Cardiac septum (tissue), 1 donor: ENCODE data around the gene VKORC1. TPM values are rescaled to one million over a fixed set of nuclear protein-coding genes. Genes with fewer than 3 reads are reported as not detected.

Experiments
- DNase-seq: peaks from one replicate; pipeline ENCODE4 v3.0.0-alpha.2; 2020; ENCODE audit warnings: low spot score
- intact Hi-C: fragments of 100-400 bp; cut with DNase I; formaldehyde crosslinking; loops from one replicate; pipeline ENCODE4 v1.14.0; 2022
- total RNA-seq: library from RNA; stranded (reverse); fragmentation: NEBNext Ultra II Directional; extraction: Animal tissue kit (Norgen Biotek cat#: 25700); gene quantifications from one replicate; pipeline ENCODE4 v1.2.1, GENCODE V29; 2021
- donor health status: DM: no; HTN: no; CAD: no.

VKORC1 gene
- total RNA-seq, 1 donor from 2014 or later: 42.1 TPM

DNA sequence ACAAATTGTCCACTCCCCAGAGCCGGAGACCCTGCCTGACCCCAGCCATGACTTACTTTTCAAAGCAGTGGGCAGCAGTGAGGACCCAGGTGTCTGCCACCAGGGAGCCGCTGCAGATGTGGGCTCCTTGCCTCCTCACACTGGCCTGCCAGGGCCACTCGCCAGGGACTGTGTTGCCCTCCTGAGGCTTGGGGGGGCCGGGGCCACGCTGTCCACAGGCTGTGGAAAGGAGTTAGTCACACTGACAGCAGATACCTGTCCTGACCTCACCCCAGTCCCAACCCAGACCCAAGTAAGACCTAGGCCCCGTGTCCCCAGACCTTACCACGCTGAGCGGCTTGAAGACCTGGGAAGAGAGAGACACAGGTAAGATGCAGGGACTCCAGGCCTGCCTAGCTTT, 7.1 kb downstream of the VKORC1 start:
- DNase-seq: no peak
- intact Hi-C loops: no loop called here

DNA sequence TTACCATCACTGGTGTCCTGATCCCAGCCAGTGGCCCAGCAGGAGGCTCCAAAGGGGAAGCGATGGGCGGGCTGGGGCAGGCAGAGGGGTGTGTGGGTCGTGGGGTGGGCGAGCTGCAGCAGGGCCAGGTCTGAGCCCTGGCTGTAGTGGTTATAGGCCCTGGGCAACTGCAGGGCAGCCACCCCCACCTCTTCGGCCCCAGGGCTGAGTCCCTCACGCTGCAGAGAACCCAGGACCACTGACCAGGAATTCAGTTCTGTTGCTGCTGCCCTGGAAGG, 8.0 kb downstream of the VKORC1 start:
- intact Hi-C loops: no loop called here
- DNase-seq: no peak

DNA sequence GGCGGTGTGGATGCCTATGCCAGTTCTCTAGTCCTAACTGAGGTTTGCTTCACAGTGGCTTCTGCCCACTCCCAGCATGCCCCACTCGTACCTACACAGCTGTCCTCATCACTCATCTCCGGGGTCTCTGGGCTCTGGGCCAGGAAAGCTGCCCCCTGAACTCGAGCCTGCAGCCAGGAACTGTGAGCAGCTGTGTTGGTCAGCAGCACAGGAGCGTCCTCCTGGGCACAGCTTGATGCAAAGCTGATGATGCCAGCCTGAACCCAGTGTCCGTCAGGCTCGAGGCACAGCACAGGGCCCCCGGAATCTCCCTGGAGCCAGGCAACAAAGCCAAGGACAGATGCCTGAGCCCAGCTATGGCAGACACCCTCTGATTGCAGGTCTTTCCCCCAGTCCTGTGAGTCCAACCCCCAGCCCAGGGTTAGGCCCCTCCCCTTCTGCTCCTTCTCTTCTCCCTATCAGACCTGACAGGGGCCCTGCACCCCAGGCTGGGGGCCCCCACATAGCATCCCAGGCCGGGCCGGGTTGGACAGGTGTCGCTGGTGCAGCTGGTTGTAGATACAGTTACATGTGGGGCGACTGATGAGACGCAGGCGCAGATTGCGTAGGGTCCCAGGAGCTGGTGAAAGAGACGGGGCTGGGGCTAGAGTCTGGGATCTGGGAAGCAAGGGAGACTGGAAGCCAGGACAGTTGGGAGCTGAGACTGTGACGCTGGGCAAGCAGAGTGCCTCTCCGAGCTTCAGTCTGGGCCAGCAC, 8.5 kb downstream of the VKORC1 start:
- intact Hi-C loops: no loop called here
- no peak for DNase-seq

DNA sequence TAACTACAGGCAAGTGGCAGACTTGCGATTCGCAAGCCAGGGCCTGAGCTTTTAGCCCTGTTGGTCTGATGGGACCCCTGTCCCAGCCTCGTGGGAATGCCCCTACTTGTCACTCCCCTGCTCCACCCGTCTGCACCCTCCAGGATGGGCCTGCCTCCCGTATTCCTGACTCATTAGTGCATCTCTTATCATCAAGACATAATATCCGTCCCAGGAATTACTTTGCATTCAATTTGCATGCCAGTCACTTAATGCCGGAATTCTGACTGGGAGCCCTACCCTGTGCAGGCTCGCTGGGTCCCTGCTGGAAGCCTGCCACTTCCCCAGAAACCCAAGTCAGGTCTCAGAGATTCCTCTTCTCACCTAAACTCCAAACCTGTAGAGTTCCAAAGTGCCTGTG, 9.2 kb downstream of the VKORC1 start:
- no peak for DNase-seq
- intact Hi-C loops: no loop called here

DNA sequence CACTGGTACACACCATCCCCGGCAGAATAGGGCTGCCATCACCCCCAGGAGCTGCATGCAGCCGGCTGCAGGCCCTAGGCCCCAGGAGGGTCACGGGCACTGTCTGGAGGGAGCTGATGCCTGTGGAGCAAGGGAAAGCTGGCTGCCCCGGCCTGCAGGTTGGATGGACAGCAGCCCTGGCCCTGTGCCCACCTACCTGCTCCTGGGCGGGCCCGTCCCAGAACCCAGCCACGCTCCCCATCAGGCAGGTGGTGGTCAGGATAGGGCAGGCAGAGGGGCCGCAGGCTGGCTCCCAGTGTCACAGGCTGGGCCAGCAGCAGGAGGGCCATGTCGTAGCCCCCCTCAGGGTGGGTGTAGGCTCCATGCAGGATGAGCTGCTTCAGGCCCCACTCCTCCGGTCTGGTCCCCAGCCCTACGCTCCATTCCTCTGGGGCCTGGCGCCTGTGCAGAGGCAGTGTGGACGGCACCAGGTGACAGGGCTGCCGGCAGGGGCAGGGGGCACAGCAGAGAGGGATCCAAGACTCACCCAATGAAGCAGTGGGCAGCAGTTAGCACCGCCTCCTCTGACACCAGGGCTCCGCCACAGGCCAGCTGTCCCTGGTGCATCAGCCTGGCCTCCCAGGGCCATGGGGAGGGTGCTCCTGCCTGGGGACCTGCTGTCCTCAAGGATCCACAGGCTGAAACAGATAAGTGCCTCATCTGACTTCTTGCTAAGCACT, 9.9 kb downstream of the VKORC1 start:
- no peak for DNase-seq
- intact Hi-C loops: no loop called here

DNA sequence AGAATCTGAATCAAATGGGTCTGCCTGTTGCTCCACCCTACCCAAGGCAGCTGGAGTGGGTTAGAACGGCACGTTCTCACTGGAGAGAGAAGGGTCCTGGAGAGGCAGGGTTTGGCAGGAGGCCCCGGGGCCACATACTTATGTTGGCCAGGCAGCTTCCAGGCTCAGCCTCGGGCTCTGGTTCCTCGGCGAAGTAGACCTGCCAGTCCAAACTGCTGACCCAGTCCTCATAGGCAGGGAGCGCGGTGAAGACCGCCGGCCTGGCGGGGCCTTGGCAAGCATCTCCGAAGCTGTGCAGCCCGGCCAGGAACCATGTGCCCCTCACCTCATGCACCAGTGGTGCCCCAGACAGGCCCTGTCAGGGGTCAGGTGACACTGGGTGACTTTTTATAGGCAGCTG, 10.6 kb downstream of the VKORC1 start:
- intact Hi-C loops: no loop called here
- no peak for DNase-seq

DNA sequence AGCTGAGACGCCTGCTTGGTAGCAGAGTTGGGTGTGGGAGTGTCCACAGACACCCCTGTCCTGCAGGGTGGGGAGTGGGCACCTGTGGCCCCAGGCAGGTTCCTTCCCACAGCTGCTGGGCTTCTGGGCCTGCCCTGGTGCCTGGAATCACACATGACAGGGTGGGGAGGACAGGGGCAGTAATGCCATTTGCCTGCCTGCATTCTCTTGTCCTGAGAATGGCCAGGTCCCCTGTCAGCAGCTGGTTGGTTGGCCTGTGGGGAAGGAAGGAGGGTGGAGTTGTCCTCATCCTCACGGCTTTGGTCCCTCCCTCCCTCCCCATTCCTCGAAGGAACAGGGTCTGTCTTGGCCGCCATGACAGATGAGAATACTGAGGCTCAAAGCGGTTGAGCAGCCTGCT, 11.0 kb downstream of the VKORC1 start:
- no peak for DNase-seq
- intact Hi-C loops: no loop called here

DNA sequence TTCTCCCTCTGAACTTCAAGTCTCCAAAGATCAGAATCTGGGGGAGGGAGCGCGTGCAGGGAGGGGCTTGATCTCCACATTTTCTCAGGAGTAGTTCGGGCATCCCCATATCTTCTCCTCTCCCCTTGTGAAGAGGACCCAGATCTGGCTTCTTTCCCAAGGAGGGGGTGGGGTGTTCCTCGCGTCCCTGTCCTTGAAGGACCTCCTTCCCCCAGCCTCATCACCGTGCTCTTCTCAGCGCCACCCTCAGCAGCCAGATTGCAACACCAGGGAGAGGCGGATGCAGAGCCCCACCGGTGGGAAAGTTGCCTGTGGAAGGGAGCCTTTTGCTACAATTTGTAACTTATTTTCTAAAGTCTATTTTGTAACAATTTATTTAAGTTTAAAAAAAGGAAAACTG, 11.5 kb downstream of the VKORC1 start:
- intact Hi-C loops: no loop called here
- no peak for DNase-seq

DNA sequence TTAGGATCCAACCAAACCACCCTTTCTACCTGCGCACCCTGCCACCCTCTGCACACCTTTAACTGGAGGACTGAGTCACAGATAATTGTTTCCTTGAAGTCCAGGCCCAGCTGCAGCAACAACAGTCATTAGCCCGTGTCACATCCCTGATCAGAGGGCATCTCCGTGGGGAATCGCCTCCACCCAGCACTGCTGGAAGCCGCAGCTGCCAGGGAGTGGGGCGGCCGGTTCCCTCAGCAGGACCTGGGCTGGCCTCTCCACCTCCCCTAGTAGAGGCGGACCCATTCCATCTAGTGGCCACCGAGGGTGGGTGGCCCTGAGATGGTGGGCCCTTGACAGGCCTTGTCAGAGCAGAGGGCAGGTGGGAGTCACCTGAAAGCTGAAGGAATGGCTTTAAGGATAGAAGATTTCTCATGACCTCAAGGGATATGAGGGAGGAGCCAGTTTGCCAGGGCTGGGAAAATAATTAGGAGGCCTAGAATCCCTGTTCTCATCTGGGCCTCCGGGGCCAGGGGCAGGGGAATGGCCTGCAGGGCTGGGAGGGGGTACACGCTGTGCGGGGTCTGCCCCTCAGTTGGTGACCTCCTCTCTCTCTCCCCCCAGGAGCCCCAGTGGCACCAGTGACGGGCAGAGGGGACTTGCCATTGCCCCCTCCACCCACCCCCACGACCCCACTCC, 12.1 kb downstream of the VKORC1 start:
- intact Hi-C loops: no loop called here
- no peak for DNase-seq

DNA sequence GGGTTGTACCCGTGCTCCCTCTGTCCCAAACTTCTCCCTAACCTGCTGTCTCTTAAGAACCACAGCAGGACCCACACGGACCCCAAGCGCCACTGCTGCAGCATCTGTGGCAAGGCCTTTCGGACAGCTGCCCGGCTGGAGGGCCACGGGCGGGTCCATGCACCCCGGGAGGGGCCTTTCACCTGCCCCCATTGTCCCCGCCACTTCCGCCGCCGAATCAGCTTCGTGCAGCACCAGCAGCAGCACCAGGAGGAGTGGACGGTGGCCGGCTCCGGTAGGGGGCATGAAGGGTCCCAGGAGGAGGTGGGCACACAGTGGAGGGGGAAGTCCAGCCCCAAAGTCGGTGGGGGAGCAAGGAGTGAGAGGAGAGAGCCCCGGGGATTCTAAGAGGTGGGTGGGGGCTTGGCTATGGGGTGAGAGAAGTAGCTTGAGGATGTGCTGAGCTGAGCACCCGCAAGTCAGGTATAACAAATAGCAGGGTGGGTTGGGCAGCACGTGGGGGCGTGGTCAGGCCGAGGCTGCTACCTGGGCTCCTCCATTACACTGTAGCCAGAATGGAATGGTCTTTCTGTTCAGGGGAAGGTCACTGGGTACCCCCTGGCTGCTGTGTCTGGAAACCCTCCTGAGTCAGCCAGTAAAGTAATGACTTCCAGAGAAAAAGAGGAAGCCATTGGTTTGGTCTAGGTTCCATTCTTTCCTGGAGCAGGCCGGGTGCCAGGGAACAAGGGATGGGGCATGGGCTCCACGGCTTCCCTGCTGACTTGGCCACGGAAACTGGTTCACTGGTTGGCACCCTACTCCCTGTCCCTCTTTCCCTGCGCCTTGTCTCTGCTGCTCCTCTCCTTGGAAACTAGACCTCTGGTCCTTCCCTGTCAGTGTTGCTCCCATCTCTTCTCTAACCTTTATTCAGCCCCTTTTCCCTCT, 12.9 kb downstream of the VKORC1 start:
- DNase-seq: no peak
- intact Hi-C loops: no loop called here

DNA sequence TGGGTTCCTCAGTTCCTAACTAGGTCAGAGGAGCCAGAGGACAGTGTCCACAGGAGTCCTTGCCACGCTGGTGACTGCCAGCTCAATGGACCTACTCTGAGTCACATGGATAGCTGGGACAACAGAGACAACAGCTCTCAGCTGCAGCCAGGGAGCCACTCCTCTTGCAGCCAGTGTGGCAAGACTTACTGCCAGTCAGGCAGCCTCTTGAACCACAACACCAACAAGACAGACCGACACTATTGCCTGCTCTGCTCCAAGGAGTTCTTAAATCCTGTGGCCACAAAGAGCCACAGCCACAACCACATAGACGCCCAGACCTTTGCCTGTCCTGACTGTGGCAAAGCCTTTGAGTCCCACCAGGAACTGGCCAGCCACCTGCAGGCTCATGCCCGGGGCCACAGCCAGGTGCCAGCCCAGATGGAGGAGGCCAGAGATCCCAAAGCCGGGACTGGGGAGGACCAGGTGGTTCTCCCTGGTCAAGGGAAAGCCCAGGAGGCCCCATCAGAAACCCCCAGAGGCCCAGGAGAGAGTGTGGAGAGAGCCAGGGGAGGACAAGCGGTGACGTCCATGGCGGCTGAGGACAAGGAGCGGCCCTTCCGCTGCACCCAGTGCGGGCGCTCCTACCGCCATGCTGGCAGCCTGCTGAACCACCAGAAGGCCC, 13.7 kb downstream of the VKORC1 start:
- intact Hi-C loops: no loop called here
- DNase-seq: no peak

DNA sequence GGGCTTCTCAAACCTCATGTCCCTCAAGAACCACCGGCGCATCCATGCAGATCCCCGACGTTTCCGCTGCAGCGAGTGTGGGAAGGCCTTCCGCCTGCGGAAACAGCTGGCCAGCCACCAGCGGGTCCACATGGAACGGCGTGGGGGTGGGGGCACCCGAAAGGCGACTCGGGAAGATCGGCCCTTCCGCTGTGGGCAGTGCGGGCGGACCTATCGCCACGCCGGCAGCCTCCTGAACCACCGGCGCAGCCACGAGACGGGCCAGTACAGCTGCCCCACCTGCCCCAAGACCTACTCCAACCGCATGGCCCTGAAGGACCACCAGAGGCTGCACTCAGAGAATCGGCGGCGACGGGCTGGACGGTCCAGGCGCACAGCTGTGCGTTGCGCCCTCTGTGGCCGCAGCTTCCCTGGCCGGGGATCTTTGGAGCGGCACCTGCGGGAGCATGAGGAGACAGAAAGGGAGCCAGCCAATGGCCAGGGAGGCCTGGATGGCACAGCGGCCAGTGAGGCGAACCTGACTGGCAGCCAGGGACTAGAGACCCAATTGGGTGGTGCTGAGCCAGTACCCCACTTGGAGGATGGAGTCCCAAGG, 14.5 kb downstream of the VKORC1 start:
- intact Hi-C loops: no loop called here
- no peak for DNase-seq

DNA sequence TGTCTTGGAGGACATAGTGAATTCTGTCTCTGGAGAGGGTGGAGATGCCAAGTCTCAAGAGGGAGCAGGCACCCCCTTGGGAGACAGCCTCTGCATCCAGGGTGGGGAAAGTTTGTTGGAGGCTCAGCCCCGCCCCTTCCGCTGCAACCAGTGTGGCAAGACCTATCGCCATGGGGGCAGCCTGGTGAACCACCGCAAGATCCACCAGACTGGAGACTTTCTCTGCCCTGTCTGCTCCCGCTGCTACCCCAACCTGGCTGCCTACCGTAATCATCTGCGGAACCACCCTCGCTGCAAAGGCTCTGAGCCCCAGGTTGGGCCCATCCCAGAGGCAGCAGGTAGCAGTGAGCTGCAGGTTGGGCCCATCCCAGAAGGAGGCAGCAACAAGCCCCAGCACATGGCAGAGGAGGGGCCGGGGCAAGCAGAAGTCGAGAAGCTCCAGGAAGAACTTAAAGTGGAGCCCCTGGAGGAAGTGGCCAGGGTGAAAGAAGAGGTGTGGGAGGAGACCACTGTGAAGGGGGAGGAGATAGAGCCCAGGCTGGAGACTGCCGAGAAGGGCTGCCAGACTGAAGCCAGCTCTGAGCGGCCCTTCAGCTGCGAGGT, 15.2 kb downstream of the VKORC1 start:
- DNase-seq: no peak
- intact Hi-C loops: loop anchor here (5.0 kb wide), 1 partner anchor 92 kb away; the partner anchor contains the start of gene HSD3B7

DNA sequence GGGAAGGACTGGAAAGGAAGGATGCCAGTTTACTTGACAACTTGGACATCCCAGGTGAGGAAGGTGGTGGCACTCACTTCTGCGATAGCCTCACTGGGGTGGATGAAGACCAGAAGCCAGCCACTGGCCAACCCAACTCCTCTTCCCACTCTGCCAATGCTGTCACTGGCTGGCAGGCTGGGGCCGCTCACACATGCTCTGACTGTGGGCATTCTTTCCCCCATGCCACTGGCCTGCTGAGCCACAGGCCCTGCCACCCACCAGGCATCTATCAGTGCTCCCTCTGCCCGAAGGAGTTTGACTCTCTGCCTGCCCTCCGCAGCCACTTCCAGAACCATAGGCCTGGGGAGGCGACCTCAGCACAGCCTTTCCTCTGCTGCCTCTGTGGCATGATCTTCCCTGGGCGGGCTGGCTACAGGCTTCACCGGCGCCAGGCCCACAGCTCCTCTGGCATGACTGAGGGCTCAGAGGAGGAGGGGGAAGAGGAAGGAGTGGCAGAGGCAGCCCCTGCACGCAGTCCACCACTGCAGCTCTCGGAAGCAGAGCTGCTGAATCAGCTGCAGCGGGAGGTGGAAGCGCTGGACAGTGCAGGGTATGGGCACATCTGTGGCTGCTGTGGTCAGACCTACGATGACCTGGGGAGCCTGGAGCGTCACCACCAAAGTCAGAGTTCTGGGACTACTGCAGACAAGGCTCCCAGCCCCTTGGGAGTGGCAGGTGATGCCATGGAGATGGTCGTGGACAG, 15.8 kb downstream of the VKORC1 start:
- intact Hi-C loops: loop anchor here (5.0 kb wide), 1 partner anchor 91 kb away; the partner anchor contains the start of gene HSD3B7
- no peak for DNase-seq

DNA sequence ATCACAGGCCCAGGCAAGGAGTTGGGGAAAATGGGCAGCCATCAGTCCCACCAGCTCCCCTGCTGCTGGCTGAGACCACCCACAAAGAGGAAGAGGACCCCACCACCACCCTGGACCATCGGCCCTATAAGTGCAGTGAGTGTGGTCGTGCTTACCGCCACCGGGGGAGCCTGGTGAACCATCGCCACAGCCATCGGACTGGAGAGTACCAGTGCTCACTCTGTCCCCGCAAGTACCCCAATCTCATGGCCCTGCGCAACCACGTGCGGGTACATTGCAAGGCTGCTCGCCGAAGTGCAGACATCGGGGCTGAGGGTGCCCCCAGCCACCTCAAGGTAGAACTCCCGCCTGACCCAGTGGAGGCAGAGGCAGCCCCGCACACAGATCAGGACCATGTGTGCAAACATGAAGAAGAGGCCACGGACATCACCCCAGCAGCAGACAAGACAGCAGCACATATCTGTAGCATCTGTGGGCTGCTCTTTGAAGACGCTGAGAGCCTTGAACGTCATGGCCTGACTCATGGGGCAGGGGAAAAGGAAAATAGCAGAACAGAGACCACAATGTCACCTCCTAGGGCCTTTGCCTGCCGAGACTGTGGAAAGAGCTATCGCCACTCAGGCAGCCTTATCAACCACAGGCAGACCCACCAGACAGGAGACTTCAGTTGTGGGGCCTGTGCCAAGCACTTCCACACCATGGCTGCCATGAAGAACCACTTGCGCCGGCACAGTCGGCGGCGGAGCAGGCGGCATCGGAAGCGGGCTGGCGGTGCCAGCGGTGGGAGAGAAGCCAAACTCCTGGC, 16.8 kb downstream of the VKORC1 start:
- intact Hi-C loops: loop anchor here (5.0 kb wide), 1 partner anchor 90 kb away; the partner anchor contains the start of gene HSD3B7
- no peak for DNase-seq

DNA sequence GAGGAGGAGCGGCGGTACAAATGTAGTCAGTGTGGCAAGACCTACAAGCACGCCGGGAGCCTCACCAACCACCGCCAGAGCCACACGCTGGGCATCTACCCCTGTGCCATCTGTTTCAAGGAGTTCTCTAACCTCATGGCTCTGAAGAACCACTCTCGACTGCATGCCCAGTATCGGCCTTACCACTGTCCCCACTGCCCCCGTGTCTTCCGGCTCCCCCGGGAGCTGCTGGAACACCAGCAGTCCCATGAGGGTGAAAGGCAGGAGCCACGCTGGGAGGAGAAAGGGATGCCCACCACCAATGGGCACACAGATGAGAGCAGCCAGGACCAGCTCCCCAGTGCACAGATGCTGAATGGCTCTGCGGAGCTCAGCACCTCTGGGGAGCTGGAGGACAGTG, 17.6 kb downstream of the VKORC1 start:
- no peak for DNase-seq
- intact Hi-C loops: loop anchor here (5.0 kb wide), 1 partner anchor 90 kb away; the partner anchor contains the start of gene HSD3B7

DNA sequence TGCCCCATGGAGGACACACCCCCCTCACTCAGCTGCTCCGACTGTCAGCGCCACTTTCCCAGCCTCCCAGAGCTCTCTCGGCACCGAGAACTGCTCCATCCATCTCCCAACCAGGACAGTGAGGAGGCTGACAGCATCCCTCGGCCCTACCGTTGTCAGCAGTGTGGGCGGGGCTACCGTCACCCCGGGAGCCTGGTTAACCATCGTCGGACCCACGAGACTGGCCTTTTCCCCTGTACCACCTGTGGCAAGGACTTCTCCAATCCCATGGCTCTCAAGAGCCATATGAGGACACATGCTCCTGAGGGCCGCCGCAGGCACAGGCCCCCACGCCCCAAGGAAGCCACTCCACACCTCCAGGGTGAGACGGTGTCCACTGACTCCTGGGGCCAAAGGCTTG, 18.3 kb downstream of the VKORC1 start:
- DNase-seq: no peak
- intact Hi-C loops: loop anchor here (5.0 kb wide), 1 partner anchor 89 kb away; the partner anchor contains the start of gene HSD3B7
